Neutrophil (primary cell): ENCODE data around the gene MAP3K14.
A peak's percentile ranks its signal among the peaks of the same experiment; 100 is the strongest.

Experiments
- H3K27ac ChIP-seq: fragments of 200-600 bp; sonication (generic); 2 replicates; pipeline ENCODE4 v1.5.1; 2016; ENCODE audit warnings: mild to moderate bottlenecking, moderate library complexity
- H3K27me3 ChIP-seq: fragments of 200-600 bp; sonication (generic); 2 replicates; pipeline ENCODE4 v1.6.0; 2016; ENCODE audit warnings: mild to moderate bottlenecking
- H3K36me3 ChIP-seq: fragments of 200-600 bp; sonication (generic); 2 replicates; pipeline ENCODE4 v1.5.1; 2017
- H3K4me1 ChIP-seq, 2 experiments: fragments of 200-600 bp in 1 of 2; sonication (generic) in 1 of 2; 1 replicate in 1 of 2; 2 replicates in 1 of 2; pipeline versions ENCODE4 v1.5.1 to v1.6.1; 2013 to 2016; ENCODE audit warnings: low read depth in 1 of 2, low read length in 1 of 2, mild to moderate bottlenecking in 1 of 2, moderate library complexity in 1 of 2; ENCODE audit not compliant: control insufficient read depth in 1 of 2, insufficient read depth in 1 of 2
- H3K4me3 ChIP-seq, 2 experiments: fragments of 200-600 bp in 1 of 2; sonication (generic) in 1 of 2; 1 replicate in 1 of 2; 2 replicates in 1 of 2; pipeline ENCODE4 v1.5.1; 2013 to 2016; ENCODE audit warnings: low read depth in 1 of 2, low read length in 1 of 2, mild to moderate bottlenecking in 1 of 2, moderate library complexity in 1 of 2
- H3K9me3 ChIP-seq: fragments of 200-600 bp; sonication (generic); 2 replicates; pipeline ENCODE4 v1.5.1; 2016
- TF ChIP-seq, protein P1 (sequence below): fragments of 200-600 bp; sonication (generic); IDR thresholded peaks from 2 replicates; pipeline ENCODE4 v1.5.1; 2016; ENCODE audit warnings: antibody characterized with exemption

MAP3K14 gene

DNA sequence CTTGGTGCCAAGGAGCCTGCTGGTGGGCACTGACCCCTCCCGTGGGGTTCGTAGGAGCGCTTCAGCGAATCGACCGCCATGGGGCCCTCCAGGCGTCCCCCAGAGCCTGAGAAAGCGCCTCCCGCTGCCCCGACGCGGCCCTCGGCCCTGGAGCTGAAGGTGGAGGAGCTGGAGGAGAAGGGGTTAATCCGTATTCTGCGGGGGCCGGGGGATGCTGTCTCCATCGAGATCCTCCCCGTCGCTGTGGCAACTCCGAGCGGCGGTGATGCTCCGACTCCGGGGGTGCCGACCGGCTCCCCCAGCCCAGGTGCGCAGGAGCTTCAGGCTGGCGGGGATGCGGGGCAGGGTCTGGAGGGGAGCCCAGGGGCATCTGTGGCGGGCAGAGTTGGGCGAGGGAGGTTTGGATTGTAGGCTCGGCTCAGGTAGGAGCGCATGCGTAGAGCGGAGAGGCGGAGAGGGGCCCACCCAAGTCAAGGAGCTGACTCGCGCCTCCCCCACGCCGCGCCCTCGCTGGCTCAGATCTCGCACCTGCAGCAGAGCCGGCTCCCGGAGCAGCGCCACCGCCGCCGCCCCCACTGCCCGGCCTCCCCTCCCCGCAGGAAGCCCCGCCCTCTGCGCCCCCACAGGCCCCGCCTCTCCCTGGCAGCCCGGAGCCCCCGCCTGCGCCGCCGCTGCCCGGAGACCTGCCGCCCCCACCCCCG, 75.3 kb downstream of the MAP3K14 start:
- Histone ChIP-seq H3K4me3 (no peak overlapping the region), H3K4me1 (peaks cover 21 to 24% of the 10 kb centered on the region in 2 experiments), H3K36me3 (peaks cover 100% of the 10 kb centered on the region), H3K27ac (no peak overlapping the region), H3K27me3 (no peaks in the 10 kb centered on the region), H3K9me3 (peaks cover 27% of the 10 kb centered on the region)
- TF ChIP-seq, protein P1, sequence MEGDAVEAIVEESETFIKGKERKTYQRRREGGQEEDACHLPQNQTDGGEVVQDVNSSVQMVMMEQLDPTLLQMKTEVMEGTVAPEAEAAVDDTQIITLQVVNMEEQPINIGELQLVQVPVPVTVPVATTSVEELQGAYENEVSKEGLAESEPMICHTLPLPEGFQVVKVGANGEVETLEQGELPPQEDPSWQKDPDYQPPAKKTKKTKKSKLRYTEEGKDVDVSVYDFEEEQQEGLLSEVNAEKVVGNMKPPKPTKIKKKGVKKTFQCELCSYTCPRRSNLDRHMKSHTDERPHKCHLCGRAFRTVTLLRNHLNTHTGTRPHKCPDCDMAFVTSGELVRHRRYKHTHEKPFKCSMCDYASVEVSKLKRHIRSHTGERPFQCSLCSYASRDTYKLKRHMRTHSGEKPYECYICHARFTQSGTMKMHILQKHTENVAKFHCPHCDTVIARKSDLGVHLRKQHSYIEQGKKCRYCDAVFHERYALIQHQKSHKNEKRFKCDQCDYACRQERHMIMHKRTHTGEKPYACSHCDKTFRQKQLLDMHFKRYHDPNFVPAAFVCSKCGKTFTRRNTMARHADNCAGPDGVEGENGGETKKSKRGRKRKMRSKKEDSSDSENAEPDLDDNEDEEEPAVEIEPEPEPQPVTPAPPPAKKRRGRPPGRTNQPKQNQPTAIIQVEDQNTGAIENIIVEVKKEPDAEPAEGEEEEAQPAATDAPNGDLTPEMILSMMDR, result no peak

GRCh38 chr17:45240905-45241327, 75.9 kb downstream of the MAP3K14 start:
- Histone ChIP-seq H3K4me1 (peaks cover 21 to 23% of the 10 kb centered on the region in 2 experiments), H3K27me3 (no peaks in the 10 kb centered on the region), H3K27ac (no peak overlapping the region), H3K9me3 (peaks cover 27% of the 10 kb centered on the region), H3K4me3 (no peak overlapping the region), H3K36me3 (peaks cover 100% of the 10 kb centered on the region)
- TF ChIP-seq, protein P1, result no peak

DNA sequence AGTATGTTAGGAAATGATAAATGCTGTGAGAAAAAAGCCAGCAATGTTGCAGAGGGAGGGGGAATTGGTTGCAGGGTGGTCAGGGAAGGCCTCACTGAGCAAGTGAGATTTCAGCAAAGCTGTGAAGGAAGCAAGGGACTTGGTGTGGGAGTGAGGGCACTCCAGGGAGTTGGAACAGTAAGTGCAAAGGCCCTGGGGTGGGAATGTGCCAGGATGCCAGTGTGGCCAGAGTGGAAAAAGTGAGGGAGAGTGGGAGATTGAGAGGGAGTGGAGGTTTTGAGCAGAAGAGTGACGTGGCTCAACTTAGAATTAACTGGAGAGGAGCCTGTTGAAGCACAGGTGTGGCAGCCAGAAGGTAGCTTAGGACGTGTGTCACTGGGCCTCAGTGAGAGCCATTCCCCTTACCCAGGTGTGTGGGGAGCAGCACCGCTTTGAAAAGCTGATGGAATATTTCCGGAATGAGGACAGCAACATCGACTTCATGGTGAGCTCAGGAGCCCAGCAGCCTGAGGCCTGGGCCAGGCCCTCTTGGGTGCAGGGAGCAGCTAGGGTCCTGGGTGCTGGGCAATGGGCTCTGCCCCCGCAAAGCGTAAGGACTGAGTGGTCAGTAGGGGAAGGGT, 78.6 kb downstream of the MAP3K14 start:
- Histone ChIP-seq H3K9me3 (peaks cover 19% of the 10 kb centered on the region), H3K4me1 (peaks cover 39 to 46% of the 10 kb centered on the region in 2 experiments), H3K27ac (peak overlapping the region; percentile 99), H3K27me3 (no peaks in the 10 kb centered on the region), H3K4me3 (no peak overlapping the region), H3K36me3 (peaks cover 99% of the 10 kb centered on the region)
- TF ChIP-seq, protein P1, result no peak

DNA sequence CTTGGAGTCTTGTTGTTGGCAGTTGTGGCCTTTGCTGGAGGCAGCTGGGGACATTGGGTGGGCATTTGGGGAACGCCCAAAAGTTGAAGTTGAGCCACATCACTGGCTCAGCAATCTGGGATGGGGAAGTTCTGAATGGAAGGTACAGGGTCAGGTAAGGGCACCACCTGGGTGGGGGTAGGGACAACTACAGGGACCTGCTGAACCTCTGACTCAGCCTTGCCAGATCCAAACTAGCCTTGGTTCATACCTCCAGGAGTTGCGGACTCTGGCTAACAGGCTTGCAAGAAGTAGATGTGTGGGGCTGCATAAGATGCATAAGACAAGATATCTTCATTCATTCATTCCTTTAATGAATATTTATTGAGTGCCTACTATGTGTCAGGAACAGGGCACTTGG, 79.1 kb downstream of the MAP3K14 start:
- Histone ChIP-seq H3K36me3 (peaks cover 99% of the 10 kb centered on the region), H3K4me1 (peaks cover 44 to 52% of the 10 kb centered on the region in 2 experiments), H3K27ac (peak overlapping the region; percentile 99), H3K27me3 (no peaks in the 10 kb centered on the region), H3K4me3 (no peak overlapping the region), H3K9me3 (peaks cover 16% of the 10 kb centered on the region)
- TF ChIP-seq, protein P1, result no peak

GRCh38 chr17:45236282-45236606, 80.6 kb downstream of the MAP3K14 start:
- Histone ChIP-seq H3K36me3 (peaks cover 98% of the 10 kb centered on the region), H3K4me3 (peak overlapping the region in 1 of 2 experiments; percentile 57), H3K9me3 (peaks cover 12% of the 10 kb centered on the region), H3K4me1 (peaks cover 59 to 66% of the 10 kb centered on the region in 2 experiments), H3K27me3 (no peaks in the 10 kb centered on the region), H3K27ac (peak overlapping the region; percentile 99)
- TF ChIP-seq, protein P1, result no peak
